MM.1S (cell line): ENCODE results near the gene BNIP5.

ENCODE experiments used
- DNase-seq: peaks from one replicate; pipeline ENCODE4 v3.0.0-alpha.2; 2015
- H2AFZ ChIP-seq: fragments of 300-600 bp; sonication (generic); 2 replicates; pipeline ENCODE4 v1.6.0; 2016; ENCODE audit warnings: antibody characterized with exemption, low read length
- H3F3A ChIP-seq: fragments of 300-600 bp; sonication (generic); 2 replicates; pipeline ENCODE4 v1.6.1; 2016; ENCODE audit warnings: mild to moderate bottlenecking, antibody characterized with exemption, low read length, moderate library complexity, mixed read lengths; ENCODE audit not compliant: insufficient read depth
- H3K27ac ChIP-seq: fragments of 300-600 bp; sonication (generic); 2 replicates; pipeline ENCODE4 v1.5.1; 2016; ENCODE audit warnings: mild to moderate bottlenecking, low read length
- H3K27me3 ChIP-seq: fragments of 300-600 bp; sonication (generic); replicated peaks from 2 replicates; pipeline ENCODE4 v1.6.0; 2016; ENCODE audit warnings: low read length; ENCODE audit not compliant: insufficient read depth
- H3K36me3 ChIP-seq: fragments of 300-600 bp; sonication (generic); replicated peaks from 2 replicates; pipeline ENCODE4 v1.6.1; 2016; ENCODE audit warnings: mild to moderate bottlenecking, low read length, mixed read lengths; ENCODE audit not compliant: insufficient read depth
- H3K4me1 ChIP-seq: fragments of 300-600 bp; sonication (generic); 2 replicates; pipeline ENCODE4 v1.6.1; 2016; ENCODE audit warnings: low read length, mixed read lengths
- H3K4me2 ChIP-seq: fragments of 300-600 bp; sonication (generic); 2 replicates; pipeline ENCODE4 v1.6.0; 2016; ENCODE audit warnings: low read depth, low read length
- H3K4me3 ChIP-seq: fragments of 300-600 bp; sonication (generic); 2 replicates; pipeline ENCODE4 v1.5.1; 2016; ENCODE audit warnings: low read length, mixed read lengths
- H3K79me2 ChIP-seq: fragments of 300-600 bp; sonication (generic); 2 replicates; pipeline ENCODE4 v1.6.1; 2016; ENCODE audit warnings: mixed run types, low read length, mixed read lengths
- H3K9ac ChIP-seq: fragments of 300-600 bp; sonication (generic); 2 replicates; pipeline ENCODE4 v1.6.1; 2016; ENCODE audit warnings: low read length, mixed read lengths
- H3K9me2 ChIP-seq: fragments of 300-600 bp; sonication (generic); replicated peaks from 2 replicates; pipeline ENCODE4 v1.6.1; 2016; ENCODE audit warnings: mild to moderate bottlenecking, low read length, mixed read lengths; ENCODE audit not compliant: insufficient read depth
- H3K9me3 ChIP-seq: fragments of 300-600 bp; sonication (generic); replicated peaks from 2 replicates; pipeline ENCODE4 v1.6.1; 2016; ENCODE audit warnings: mild to moderate bottlenecking, low read length, mixed read lengths; ENCODE audit not compliant: insufficient read depth
- H4K20me1 ChIP-seq: fragments of 300-600 bp; sonication (generic); 2 replicates; pipeline ENCODE4 v1.6.1; 2016; ENCODE audit warnings: mild to moderate bottlenecking, low read length, moderate library complexity, mixed read lengths; ENCODE audit not compliant: insufficient read depth
- EZH2 ChIP-seq: fragments of 300-600 bp; sonication (generic); optimal IDR thresholded peaks from 2 replicates; pipeline ENCODE3; 2017; ENCODE audit warnings: low read depth, mild to moderate bottlenecking, antibody characterized with exemption, low read length, mixed read lengths
- EZH2phosphoT487 ChIP-seq: fragments of 300-600 bp; sonication (generic); IDR thresholded peaks from 2 replicates; pipeline ENCODE4 v1.6.1; 2018; ENCODE audit warnings: antibody characterized with exemption, low read length
- TF ChIP-seq, protein P1 (sequence below): fragments of 300-600 bp; sonication (generic); IDR thresholded peaks from 2 replicates; pipeline ENCODE4 v1.5.1; 2016; ENCODE audit warnings: antibody characterized with exemption, low read length, mixed read lengths

Gene BNIP5

GRCh38 chr6:36336779-36337241, at the start of gene BNIP5:
TSS of gene BNIP5 (minus strand) at chr6:36336888. CDS start at chr6:36330690, 6,198 bp downstream.
- Histone ChIP-seq H3K27ac (no peak within 1 kb of the TSS), H3K9me2 (no peaks in the 10 kb centered on the region), H3K9ac (no peak within 1 kb of the TSS), H3K9me3 (no peaks in the 10 kb centered on the region), H3K27me3 (no peaks in the 10 kb centered on the region), H3K4me1 (peaks cover 16% of the 10 kb centered on the region), H3K36me3 (no peaks in the 10 kb centered on the region), H2AFZ (no peak within 1 kb of the TSS), H3K4me2 (peak within 1 kb of the TSS; percentile 6; the same call in 1 of the 2 replicates), H3F3A (no peaks in the 10 kb centered on the region), H4K20me1 (no peaks in the 10 kb centered on the region), H3K4me3 (no peak within 1 kb of the TSS), H3K79me2 (no peaks in the 10 kb centered on the region)
- TF ChIP-seq, protein P1, sequence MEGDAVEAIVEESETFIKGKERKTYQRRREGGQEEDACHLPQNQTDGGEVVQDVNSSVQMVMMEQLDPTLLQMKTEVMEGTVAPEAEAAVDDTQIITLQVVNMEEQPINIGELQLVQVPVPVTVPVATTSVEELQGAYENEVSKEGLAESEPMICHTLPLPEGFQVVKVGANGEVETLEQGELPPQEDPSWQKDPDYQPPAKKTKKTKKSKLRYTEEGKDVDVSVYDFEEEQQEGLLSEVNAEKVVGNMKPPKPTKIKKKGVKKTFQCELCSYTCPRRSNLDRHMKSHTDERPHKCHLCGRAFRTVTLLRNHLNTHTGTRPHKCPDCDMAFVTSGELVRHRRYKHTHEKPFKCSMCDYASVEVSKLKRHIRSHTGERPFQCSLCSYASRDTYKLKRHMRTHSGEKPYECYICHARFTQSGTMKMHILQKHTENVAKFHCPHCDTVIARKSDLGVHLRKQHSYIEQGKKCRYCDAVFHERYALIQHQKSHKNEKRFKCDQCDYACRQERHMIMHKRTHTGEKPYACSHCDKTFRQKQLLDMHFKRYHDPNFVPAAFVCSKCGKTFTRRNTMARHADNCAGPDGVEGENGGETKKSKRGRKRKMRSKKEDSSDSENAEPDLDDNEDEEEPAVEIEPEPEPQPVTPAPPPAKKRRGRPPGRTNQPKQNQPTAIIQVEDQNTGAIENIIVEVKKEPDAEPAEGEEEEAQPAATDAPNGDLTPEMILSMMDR: no peak
- no peak for TF ChIP-seq EZH2
- no peak for TF ChIP-seq EZH2phosphoT487
- DNase-seq: peak; percentile 40

DNA sequence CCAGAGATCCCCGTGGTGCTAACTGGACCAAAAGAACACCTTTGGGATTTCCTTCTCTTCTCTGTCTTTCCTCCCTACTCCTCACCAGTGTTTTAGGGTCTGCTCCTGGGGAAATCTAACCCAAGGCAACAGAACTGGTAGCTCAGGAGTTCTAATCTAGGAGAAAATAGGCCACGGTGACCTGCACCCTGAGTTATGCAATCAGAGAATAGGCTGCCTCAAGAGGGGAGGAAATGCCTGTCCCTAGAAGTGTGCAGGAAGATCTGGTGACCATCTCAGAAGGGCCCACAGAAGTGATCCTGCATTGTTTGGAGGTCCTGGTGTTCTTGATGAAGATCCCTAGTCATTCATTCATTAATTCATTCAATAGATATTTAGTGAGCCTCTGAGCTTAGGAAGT, 47.4 kb upstream of the BNIP5 start:
- no peak overlapping the region for H3K9ac ChIP-seq
- H3K27ac ChIP-seq: no peak overlapping the region
- H3K27me3 ChIP-seq: peaks cover 26% of the 10 kb centered on the region
- no peak overlapping the region for H3K4me2 ChIP-seq
- H3K9me3 ChIP-seq: no peaks in the 10 kb centered on the region
- no peaks in the 10 kb centered on the region for H4K20me1 ChIP-seq
- 0 out of 2 replicates have a peak, but pooled peaks cover 7% of the 10 kb centered on the region for H3F3A ChIP-seq
- TF ChIP-seq EZH2: no peak
- no peak for TF ChIP-seq EZH2phosphoT487
- TF ChIP-seq, protein P1: no peak
- no peak for DNase-seq
- no peak overlapping the region for H2AFZ ChIP-seq
- H3K36me3 ChIP-seq: no peaks in the 10 kb centered on the region
- no peaks in the 10 kb centered on the region for H3K79me2 ChIP-seq
- H3K4me3 ChIP-seq: no peak overlapping the region
- H3K9me2 ChIP-seq: no peaks in the 10 kb centered on the region
- H3K4me1 ChIP-seq: peaks cover 8% of the 10 kb centered on the region; the same call in 1 of the 2 replicates

DNA sequence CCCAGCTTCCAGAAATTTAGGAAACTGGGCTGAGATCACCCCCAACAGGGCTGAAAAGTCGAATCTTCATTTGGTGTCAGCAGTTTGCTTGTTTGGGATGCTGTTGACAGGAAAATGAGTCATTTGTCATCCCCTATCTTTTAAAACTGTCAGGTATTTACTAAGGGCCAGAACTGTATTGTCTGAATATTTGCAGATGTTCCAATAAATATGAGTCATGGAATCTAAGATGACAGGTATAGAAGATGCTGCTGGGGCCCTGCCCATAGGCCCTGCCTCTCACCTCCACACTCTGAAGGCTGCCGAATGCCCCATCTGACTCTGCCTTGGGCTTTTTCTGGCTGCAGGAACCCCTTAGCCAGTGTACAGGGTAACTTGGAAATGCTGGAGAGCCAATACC, 46.9 kb upstream of the BNIP5 start:
- no peaks in the 10 kb centered on the region for H4K20me1 ChIP-seq
- no peaks in the 10 kb centered on the region for H3K36me3 ChIP-seq
- H3K4me2 ChIP-seq: no peak overlapping the region
- no peak overlapping the region for H3K9ac ChIP-seq
- 0 out of 2 replicates have a peak, but pooled peaks cover 7% of the 10 kb centered on the region for H3F3A ChIP-seq
- H3K27ac ChIP-seq: no peak overlapping the region
- H2AFZ ChIP-seq: no peak overlapping the region
- peaks cover 21% of the 10 kb centered on the region for H3K27me3 ChIP-seq
- TF ChIP-seq EZH2: no peak
- TF ChIP-seq, protein P1: no peak
- TF ChIP-seq EZH2phosphoT487: no peak
- no peak overlapping the region for H3K4me3 ChIP-seq
- no peak for DNase-seq
- H3K79me2 ChIP-seq: no peaks in the 10 kb centered on the region
- H3K9me2 ChIP-seq: no peaks in the 10 kb centered on the region
- peaks cover 8% of the 10 kb centered on the region; the same call in 1 of the 2 replicates for H3K4me1 ChIP-seq
- no peaks in the 10 kb centered on the region for H3K9me3 ChIP-seq
